GM18508 (cell line): Measurements from ENCODE around the gene NPHP4.

Experiments used
- ATAC-seq: cut with Tn5 transposase; IDR thresholded peaks from one replicate; pipeline ENCODE4 v1.9.1; 2021; ENCODE audit warnings: moderate number of reproducible peaks; ENCODE audit not compliant: insufficient read depth, unreplicated experiment

The NPHP4 gene

DNA sequence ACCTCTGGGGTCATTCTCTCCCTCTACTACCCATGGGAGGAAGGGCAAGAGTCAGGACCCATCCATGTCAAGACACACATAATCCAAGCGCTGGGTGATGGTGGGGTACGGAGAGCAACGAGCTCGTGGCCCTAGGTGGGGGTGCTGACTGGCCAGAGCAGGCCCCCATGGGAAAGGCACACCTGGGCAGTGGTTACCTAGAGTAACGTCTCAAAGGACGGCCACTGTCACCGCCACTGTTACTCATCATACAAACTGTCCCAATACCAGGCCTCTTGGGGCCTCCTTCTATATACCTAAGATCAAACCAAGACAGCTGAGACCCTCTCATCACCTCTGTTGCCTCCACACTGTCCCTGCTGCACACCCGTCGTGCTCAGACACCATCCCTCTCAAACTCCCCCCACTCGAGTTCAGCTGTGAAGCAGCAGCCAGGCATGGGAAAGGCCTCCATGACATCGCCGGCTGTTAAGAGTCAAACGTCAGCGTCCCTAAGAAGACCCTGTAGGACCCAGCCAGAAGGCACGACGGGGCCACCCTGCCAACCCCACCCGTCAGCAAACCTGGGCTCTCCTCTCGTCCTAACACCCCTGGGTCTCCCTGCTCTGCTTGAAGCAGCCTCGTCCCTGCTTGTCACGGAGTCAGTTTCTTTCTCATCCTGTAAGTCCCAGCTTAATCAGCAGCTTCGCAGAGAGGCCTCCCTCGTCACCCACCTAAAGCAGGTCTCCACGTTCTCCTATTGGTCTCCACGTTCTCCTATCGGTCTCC lies 15.3 kb downstream of the NPHP4 start:
- ATAC-seq = no peak

DNA sequence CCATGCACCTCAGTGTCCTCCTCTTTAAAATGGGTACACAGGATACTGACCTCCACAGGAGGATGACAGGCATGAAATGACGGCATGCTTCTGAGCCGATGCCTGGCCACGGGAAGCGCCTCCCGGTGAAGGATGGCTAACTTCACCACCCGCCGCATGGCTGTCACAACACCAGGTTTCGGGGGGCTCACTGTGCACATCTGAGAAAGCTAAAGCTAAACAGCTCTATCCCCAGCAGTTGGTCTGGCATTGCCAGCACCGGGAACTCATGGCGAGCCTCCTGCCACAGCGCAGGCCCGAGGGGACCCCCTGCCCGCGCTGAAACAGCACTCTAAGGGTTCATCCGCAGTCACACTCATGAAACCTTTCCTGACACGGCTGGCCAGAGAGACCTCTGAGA lies 16.0 kb downstream of the NPHP4 start:
- no peak for ATAC-seq

- ATAC-seq = no peak
Observed at GRCh38 chr1:5975133-5975880, 16.9 kb downstream of the NPHP4 start.

DNA sequence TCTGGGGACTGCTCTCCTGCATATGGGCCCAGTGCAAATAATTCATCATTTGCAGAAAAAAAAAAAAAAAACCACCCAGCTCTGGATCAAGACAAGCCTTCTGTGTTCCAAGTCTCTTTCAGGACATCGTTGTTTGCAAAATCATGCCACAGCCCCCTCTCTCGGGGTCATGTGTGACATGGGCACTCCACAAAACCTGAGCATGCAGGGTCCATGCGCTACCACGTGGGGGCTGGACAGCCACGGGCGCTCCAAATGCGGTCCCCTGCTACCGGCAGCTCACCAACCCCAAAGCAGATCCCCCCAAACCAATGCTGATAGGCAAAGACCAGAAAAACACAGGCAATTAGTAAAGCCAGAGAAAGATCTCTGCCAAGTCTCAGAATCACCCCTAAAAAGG lies 17.6 kb downstream of the NPHP4 start:
- no peak for ATAC-seq

DNA sequence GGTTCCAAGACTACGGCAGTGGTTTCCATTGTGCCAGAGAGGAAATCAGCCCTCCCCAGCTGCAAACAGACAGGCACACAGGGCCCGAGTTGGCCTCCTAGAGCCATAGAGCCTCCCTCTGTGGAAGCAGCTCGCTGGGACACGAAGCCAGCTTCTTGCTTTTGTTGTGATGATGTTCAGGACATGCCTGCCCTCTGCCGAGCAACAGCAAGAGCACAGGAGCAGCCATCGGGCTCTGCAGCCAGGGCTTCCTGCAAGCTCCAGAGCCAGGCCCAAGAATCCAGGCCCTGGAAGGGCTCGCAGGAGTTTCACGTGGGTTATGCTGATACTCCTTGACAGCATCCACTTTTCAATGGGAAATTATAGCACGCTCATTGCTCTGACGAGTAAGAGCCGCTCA lies 18.5 kb downstream of the NPHP4 start:
- ATAC-seq = no peak

GRCh38 chr1:5972198-5972520 lies 20.1 kb downstream of the NPHP4 start:
- ATAC-seq = no peak

DNA sequence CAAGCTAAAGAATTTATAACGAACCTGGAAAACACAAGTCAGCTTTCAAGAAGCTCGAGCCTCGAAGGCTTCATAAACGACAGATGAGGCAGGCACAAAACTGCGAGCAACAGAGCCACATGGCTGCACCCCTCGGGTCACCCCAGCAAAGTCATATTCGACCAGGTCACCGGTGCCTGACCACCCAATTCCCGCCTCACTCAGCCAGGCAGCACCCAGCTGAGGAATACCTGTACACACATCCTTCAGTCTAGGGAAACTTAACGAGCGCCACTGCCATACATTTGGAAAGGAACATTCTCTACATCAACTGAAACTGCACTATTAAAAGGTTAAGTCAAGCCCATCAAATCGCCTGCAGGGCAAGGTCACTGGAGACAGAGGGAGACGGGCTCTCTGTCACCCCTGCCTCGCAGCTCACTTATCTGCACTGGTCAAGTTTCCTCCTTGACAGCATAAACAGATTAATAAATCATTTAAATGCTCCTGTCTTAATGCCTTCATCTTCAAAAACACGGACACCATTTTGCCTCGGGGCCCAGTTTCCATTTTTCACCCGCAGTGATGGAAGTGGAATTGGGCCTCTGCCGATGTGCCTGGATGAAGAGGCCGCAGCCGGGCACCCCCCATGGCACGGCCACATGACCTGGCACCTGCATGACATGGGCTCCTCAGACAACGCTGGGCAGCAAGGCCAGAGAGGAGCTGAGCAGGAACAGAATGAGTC lies 20.6 kb downstream of the NPHP4 start:
- no peak for ATAC-seq

GRCh38 chr1:5970610-5971273 lies 21.5 kb downstream of the NPHP4 start:
- no peak for ATAC-seq

GRCh38 chr1:5969168-5969567 lies 23.1 kb downstream of the NPHP4 start:
- ATAC-seq = no peak

GRCh38 chr1:5968161-5968736 lies 24.0 kb downstream of the NPHP4 start:
- no peak for ATAC-seq

DNA sequence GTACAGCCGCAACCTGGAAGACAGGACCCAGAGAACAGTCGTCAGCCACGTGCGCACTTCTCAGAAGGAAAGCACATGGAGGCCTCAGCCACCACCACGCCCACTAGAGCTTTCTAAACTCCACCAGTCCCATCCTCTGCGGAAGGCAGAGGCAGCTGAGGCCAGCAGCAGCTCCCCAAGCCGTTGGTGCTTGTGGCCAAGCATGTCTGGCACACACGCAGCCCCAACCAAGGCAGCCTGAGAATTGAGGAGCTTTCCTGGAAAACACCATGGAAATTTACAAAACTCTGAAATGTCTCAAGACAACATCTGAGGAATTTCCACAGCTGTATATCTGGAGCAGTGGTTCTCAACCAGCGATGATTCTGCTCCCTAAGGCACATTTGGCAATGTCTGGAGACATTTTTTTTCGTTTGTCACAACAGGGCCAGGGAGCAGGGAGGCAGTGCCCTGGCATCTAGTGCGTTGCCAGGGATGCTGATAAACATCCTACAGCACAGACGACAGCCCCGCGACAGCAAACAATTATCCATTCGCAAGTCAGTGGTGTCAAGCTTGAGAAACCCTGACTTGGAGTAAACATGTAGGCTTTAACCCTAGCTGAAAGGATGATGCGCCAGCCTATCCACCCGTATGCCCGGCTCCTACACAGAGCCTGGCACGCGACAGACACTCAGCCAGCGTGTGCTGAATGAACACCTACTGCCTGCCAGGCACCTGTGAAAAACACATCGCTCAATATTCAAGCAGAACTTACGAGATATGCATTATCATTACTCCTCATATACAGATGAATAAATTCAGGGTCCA lies 24.7 kb downstream of the NPHP4 start:
- no peak for ATAC-seq

- ATAC-seq = no peak
Observed at GRCh38 chr1:5966543-5967205, 25.6 kb downstream of the NPHP4 start.

GRCh38 chr1:5965586-5966131 lies 26.6 kb downstream of the NPHP4 start:
- ATAC-seq = no peak

GRCh38 chr1:5962265-5963105 lies 29.7 kb downstream of the NPHP4 start:
- ATAC-seq = no peak

GRCh38 chr1:5961601-5962000 lies 30.6 kb downstream of the NPHP4 start:
- ATAC-seq = no peak

DNA sequence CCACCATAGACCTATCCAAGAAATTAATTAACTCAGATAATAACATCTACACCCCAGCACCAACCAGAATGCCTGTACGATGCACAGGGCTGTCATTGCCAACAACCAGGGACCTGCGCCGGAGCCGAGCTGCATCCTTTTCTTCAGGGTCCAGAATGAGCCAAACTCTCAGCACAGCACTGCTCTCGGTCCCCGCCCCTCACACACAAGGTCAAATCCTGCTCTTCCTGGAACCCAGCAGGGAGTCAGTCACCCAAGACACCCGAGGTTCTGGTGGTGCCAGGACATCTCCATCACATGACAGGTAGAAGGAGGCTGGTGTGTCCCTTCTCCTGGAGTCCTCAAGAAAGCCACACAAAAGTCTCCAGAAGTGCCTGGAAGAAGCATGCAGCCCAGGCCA lies 31.9 kb downstream of the NPHP4 start:
- ATAC-seq = no peak

DNA sequence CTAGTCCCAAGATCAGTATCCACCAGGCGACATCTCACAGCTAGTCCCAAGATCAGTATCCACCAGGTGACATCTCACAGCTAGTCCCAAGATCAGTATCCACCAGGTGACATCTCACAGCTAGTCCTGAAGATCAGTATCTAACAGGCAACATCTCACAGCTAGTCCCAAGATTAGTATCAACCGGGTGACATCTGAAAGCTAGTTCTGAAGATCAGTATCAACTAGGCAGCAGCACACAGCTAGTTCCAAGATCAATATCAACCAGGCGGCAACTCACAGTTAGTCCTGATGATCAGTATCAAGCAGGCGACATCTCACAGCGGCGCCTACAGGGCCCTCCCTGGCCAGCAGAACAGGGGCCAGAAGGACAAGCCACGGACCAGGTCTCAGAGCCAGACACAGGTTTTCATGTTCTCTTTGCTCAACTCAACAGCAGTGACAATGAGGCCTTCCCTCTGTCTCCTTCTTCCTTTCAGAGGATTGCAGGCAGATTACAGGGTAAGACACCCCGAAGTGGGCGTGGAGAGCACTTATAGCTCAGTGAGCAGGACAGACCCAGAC lies 32.5 kb downstream of the NPHP4 start:
- no peak for ATAC-seq

GRCh38 chr1:5959087-5959486 lies 33.1 kb downstream of the NPHP4 start:
- no peak for ATAC-seq
